IMR-90 (cell line): ENCODE results near the gene CCNE1. TPM values are rescaled to one million over a fixed set of nuclear protein-coding genes. Genes with fewer than 3 reads are reported as not detected.

Source experiments
- ATAC-seq: fragments of 200-7000 bp; cut with Tn5 transposase; 2 replicates; pipeline ENCODE4 v1.9.1; 2020; ENCODE audit warnings: low read depth, mild to moderate bottlenecking, moderate library complexity
- BruUV-seq: library from RNA; stranded (reverse); fragments of 400-500 nt; replicated peaks from 2 replicates; lab custom pipeline; 2021; lab: Mats Ljungman, UMichigan
- CTCF ChIA-PET: fragments of 300-600 bp; formaldehyde crosslinking; extraction: SDS; loops from one replicate; lab custom pipeline; 2021; ENCODE audit warnings: antibody characterized with exemption; lab: Yijun Ruan, JAX
- POLR2A ChIA-PET: fragments of 300-600 bp; sonication (Branson Sonifier 250); formaldehyde crosslinking; loops from one replicate; lab custom pipeline; 2022; ENCODE audit warnings: antibody characterized with exemption; ENCODE audit not compliant: unreplicated experiment; lab: Charles Lee
- DNase-seq: peaks from one replicate; pipeline ENCODE4 v3.0.0; 2013
- H2AFZ ChIP-seq: replicated peaks from 2 replicates; pipeline ENCODE3; 2013; ENCODE audit warnings: low read length, mild to moderate bottlenecking; ENCODE audit not compliant: poor library complexity
- H2AK5ac ChIP-seq: 2 replicates; pipeline ENCODE4 v1.6.1; 2013; ENCODE audit warnings: low read depth, low read length, inconsistent platforms
- H2AK9ac ChIP-seq: replicated peaks from 2 replicates; pipeline ENCODE3; 2013; ENCODE audit warnings: mild to moderate bottlenecking, low read depth, low read length, moderate library complexity; ENCODE audit not compliant: poor library complexity
- H2BK120ac ChIP-seq: 2 replicates; pipeline ENCODE4 v1.6.1; 2013; ENCODE audit warnings: low read depth, low read length, inconsistent platforms
- H2BK15ac ChIP-seq: 3 replicates; pipeline ENCODE4 v1.6.1; 2013; ENCODE audit warnings: low read depth, low read length, inconsistent platforms
- H2BK20ac ChIP-seq: 2 replicates; pipeline ENCODE4 v1.6.1; 2013; ENCODE audit warnings: low read depth, mild to moderate bottlenecking, inconsistent platforms, low read length, moderate library complexity
- H2BK5ac ChIP-seq: 2 replicates; pipeline ENCODE4 v1.6.1; 2013; ENCODE audit warnings: mild to moderate bottlenecking, low read depth, low read length, inconsistent platforms; ENCODE audit not compliant: poor library complexity, severe bottlenecking
- H3K14ac ChIP-seq: replicated peaks from 2 replicates; pipeline ENCODE4 v1.6.1; 2013; ENCODE audit warnings: low read depth, low read length, inconsistent platforms
- H3K18ac ChIP-seq: 2 replicates; pipeline ENCODE4 v1.6.1; 2013; ENCODE audit warnings: low read depth, low read length, control low read depth
- H3K23ac ChIP-seq: 2 replicates; pipeline ENCODE4 v1.6.1; 2013; ENCODE audit warnings: low read depth, low read length, inconsistent platforms
- H3K27ac ChIP-seq: 2 replicates; pipeline ENCODE4 v1.5.1; 2013; ENCODE audit warnings: mild to moderate bottlenecking, control low read depth, low read length; ENCODE audit not compliant: insufficient read depth
- H3K27me3 ChIP-seq: 2 replicates; pipeline ENCODE4 v1.6.1; 2013; ENCODE audit warnings: low read length; ENCODE audit not compliant: control insufficient read depth, insufficient read depth
- H3K36me3 ChIP-seq: 2 replicates; pipeline ENCODE4 v1.6.1; 2013; ENCODE audit warnings: low read length, mixed read lengths; ENCODE audit not compliant: control insufficient read depth, insufficient read depth
- H3K4ac ChIP-seq: 2 replicates; pipeline ENCODE4 v1.6.1; 2013; ENCODE audit warnings: low read depth, low read length, inconsistent platforms
- H3K4me1 ChIP-seq: 2 replicates; pipeline ENCODE4 v1.6.1; 2013; ENCODE audit warnings: low read length, mixed read lengths; ENCODE audit not compliant: control insufficient read depth, insufficient read depth
- H3K4me2 ChIP-seq: 2 replicates; pipeline ENCODE4 v1.6.1; 2013; ENCODE audit warnings: low read depth, mild to moderate bottlenecking, control low read depth, low read length, moderate library complexity
- H3K4me3 ChIP-seq: 2 replicates; pipeline ENCODE4 v1.5.1; 2013; ENCODE audit warnings: low read depth, mild to moderate bottlenecking, control low read depth, low read length, moderate library complexity; ENCODE audit not compliant: insufficient read depth
- H3K56ac ChIP-seq: 2 replicates; pipeline ENCODE4 v1.6.1; 2013; ENCODE audit warnings: low read length, inconsistent platforms; ENCODE audit not compliant: insufficient read depth; ENCODE audit errors: extremely low read depth
- H3K79me1 ChIP-seq, 2 experiments: 2 replicates each; pipeline ENCODE4 v1.6.1; 2013; ENCODE audit warnings: low read length in 2 of 2, inconsistent platforms in 1 of 2, low read depth in 1 of 2
- H3K9ac ChIP-seq: 2 replicates; pipeline ENCODE4 v1.6.1; 2013; ENCODE audit warnings: low read depth, low read length, control low read depth
- H3K9me1 ChIP-seq: 2 replicates; pipeline ENCODE4 v1.6.1; 2013; ENCODE audit warnings: low read length, inconsistent platforms; ENCODE audit not compliant: insufficient read depth
- H3K9me3 ChIP-seq: 2 replicates; pipeline ENCODE4 v1.6.1; 2013; ENCODE audit warnings: low read length; ENCODE audit not compliant: control insufficient read depth, insufficient read depth
- H4K20me1 ChIP-seq: 2 replicates; pipeline ENCODE4 v1.6.1; 2013; ENCODE audit warnings: low read length, inconsistent platforms; ENCODE audit not compliant: insufficient read depth
- H4K5ac ChIP-seq: 2 replicates; pipeline ENCODE4 v1.6.1; 2013; ENCODE audit warnings: mild to moderate bottlenecking, low read depth, low read length, control low read depth
- H4K8ac ChIP-seq, 2 experiments: 2 replicates each; pipeline ENCODE4 v1.6.1; 2013; ENCODE audit warnings: low read depth in 2 of 2, low read length in 2 of 2, control low read depth in 1 of 2, inconsistent platforms in 1 of 2
- H4K91ac ChIP-seq: 2 replicates; pipeline ENCODE4 v1.6.1; 2013; ENCODE audit warnings: low read depth, low read length, inconsistent platforms; ENCODE audit not compliant: insufficient read depth
- CTCF ChIP-seq: conservative IDR thresholded peaks from 2 replicates; pipeline ENCODE4 v1.5.1; 2012; ENCODE audit warnings: mild to moderate bottlenecking, low read depth, low read length, improper control_type of control experiment
- ELK1 ChIP-seq: fragments of 150-350 bp; IDR thresholded peaks from 2 replicates; pipeline ENCODE4 v1.6.1; 2016; ENCODE audit warnings: low read depth, mild to moderate bottlenecking, low read length, moderate library complexity, borderline replicate concordance
- WGBS, 2 experiments: methylation state at CpG; one replicate each; pipeline versions ENCODE4 v1.1.5 to v1.1.7; 2013; ENCODE audit warnings: missing lambda C conversion rate in 2 of 2; ENCODE audit not compliant: insufficient read length in 1 of 2; ENCODE audit errors: extremely low coverage in 2 of 2; 5-methylcytosine and 5-hydroxymethylcytosine counted together
- dilution Hi-C: fragments of 300-500 bp; cut with HindIII; formaldehyde crosslinking; loops from one replicate; pipeline ENCODE4 v1.14.3; 2018; ENCODE audit warnings: low sequenced_read_pairs; ENCODE audit not compliant: unreplicated experiment
- in situ Hi-C: fragments of 300-500 bp; cut with MboI; formaldehyde crosslinking; loops from 3 replicates; pipeline ENCODE4 v1.14.3; 2019; ENCODE audit warnings: low sequenced_read_pairs, inconsistent platforms, mixed read lengths
- intact Hi-C: fragments of 100-400 bp; cut with micrococcal nuclease; formaldehyde crosslinking; loops from 2 replicates; pipeline ENCODE4 v1.10.0; 2022
- polyA plus RNA-seq, 3 experiments: library from polyadenylated mRNA; depleted of rRNA; stranded (reverse); fragments of >200 nt; gene quantifications; 2 replicates each; pipeline ENCODE4 v1.2.3, GENCODE V29; 2012; ENCODE audit warnings: low replicate concordance in 1 of 3
- total RNA-seq: library from RNA; depleted of rRNA; stranded (reverse); fragments of >200 nt; gene quantifications from 2 replicates; pipeline ENCODE4 v1.2.3, GENCODE V29; 2012

CCNE1 gene
- total and polyA plus RNA-seq, 2 of the 4 experiments (the other 2 are of a cell fraction), result 6.8 to 7.0 TPM

- Histone ChIP-seq H3K56ac (no peak overlapping the region), H2AFZ (no peak overlapping the region), H3K9ac (no peak overlapping the region), H3K27me3 (peaks cover 6% of the 10 kb centered on the region), H2BK20ac (no peak overlapping the region), H3K4me1 (no peaks in the 10 kb centered on the region), H3K18ac (no peak overlapping the region), H2BK120ac (no peak overlapping the region), H4K20me1 (no peaks in the 10 kb centered on the region), H3K4me3 (no peak overlapping the region), H3K79me1 (no peaks in the 10 kb centered on the region), H3K23ac (no peak overlapping the region), H3K14ac (no peak overlapping the region), H4K5ac (no peak overlapping the region), H2AK5ac (no peak overlapping the region), H3K36me3 (no peaks in the 10 kb centered on the region), H3K4ac (no peak overlapping the region), H3K9me1 (no peaks in the 10 kb centered on the region), H2AK9ac (no peak overlapping the region), H3K9me3 (no peaks in the 10 kb centered on the region), H2BK15ac (no peak overlapping the region), H2BK5ac (no peak overlapping the region), H4K8ac (no peak overlapping the region), H3K4me2 (no peak overlapping the region), H3K27ac (no peak overlapping the region), H4K91ac (no peak overlapping the region)
- 83% methylated on average over 2 of the region's 6 CpGs; no CpG with 5 or more reads in 1 of the 2 experiments for WGBS, 2 experiments
- ChIA-PET CTCF (no interaction called here), POLR2A (no interaction called here)
- DNase-seq (no peak), ATAC-seq (no peak)
- in situ Hi-C loops (no loop called here), intact Hi-C loops (no loop called here), dilution Hi-C loops (no loop called here)
- TF ChIP-seq ELK1 (no peak), CTCF (no peak)
- no TSS peak for BruUV-seq
These were observed 42.2 kb downstream of the CCNE1 start for GRCh38 chr19:29854033-29854432.
